ENCODE measurements around the gene KRT78.
"Not testable (repeated sequence)": the region's sequence is repeated elsewhere in the genome, so short reads cannot be mapped to it uniquely, and the experiment has no call there.

Gene KRT78, protein sequence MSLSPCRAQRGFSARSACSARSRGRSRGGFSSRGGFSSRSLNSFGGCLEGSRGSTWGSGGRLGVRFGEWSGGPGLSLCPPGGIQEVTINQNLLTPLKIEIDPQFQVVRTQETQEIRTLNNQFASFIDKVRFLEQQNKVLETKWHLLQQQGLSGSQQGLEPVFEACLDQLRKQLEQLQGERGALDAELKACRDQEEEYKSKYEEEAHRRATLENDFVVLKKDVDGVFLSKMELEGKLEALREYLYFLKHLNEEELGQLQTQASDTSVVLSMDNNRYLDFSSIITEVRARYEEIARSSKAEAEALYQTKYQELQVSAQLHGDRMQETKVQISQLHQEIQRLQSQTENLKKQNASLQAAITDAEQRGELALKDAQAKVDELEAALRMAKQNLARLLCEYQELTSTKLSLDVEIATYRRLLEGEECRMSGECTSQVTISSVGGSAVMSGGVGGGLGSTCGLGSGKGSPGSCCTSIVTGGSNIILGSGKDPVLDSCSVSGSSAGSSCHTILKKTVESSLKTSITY

DNA sequence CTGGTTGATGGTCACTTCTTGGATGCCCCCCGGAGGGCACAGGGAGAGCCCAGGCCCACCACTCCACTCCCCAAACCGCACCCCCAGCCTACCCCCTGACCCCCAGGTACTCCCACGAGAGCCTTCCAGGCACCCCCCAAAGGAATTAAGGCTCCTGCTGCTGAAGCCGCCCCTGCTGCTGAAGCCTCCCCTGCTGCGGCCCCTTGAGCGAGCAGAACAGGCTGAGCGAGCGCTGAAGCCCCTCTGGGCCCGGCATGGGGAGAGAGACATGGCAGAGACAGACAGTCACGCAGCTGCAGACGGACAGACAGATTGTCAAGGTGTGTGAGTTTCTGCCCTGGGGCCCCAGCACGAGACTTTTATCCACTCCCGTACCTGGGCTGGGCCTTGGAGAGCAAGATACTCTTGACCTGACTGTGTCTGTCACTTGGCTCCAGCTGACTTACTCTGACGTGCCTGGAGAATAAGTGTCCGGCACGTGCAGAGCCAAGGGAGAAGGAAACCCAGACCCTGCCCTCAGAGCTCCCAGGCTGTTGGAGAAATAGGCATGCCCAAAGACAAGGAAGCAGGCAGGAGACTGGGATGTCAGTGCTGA is at the start of gene KRT78:
KRT78 (minus strand) TSS at position 334 of the 595 bp plus-strand sequence; CDS start at position 270, 64 bp downstream.
- DNase-seq (ENCODE audit: extremely low spot score, insufficient read length, low read depth) (no peak), FAIRE-seq (no peak)

DNA sequence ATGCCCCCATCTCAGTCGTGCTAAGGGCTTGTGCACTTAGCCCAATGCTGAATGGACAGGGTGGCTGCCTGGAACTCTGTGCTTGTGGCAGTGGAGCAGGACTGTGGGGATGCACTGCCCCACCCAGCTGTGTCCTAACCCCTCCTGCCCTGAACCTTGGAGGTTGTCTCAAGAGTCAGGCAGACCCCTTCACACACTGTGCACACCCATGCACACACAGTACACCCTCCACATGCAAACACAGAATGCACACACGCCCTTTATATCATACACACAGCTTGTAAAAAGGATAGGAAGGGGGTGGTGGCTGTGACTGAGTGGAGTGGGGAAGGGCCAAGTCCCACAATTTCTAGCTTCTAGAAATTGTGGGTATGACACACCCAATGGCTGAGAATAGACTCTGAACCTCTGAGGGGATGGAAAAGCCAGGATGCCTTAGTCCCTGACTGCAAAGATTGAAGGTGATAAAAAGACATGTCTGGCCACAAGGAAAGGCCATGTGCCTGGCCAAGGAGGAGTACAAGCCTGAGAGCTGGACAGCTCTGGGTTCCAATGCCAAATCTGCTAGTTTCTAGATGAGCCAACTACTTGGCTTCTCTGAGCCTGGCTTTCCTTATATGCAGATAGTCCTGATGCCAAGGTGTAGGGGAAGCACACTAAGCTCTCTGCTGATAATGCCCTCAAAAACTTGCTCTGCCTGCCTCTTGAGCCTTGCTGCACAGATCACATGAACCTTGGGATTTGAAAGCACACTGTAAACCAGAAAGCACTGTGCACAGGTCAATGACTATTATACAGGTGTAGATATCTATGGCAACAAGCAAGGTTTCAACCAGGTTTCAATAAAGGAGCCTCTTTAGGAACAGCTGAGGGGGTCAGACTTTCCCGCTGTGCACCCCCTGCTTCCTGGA is 47.7 kb upstream of the KRT78 start:
- DNase-seq (ENCODE audit: extremely low spot score, insufficient read length, low read depth) (no peak), FAIRE-seq (no peak)

DNA sequence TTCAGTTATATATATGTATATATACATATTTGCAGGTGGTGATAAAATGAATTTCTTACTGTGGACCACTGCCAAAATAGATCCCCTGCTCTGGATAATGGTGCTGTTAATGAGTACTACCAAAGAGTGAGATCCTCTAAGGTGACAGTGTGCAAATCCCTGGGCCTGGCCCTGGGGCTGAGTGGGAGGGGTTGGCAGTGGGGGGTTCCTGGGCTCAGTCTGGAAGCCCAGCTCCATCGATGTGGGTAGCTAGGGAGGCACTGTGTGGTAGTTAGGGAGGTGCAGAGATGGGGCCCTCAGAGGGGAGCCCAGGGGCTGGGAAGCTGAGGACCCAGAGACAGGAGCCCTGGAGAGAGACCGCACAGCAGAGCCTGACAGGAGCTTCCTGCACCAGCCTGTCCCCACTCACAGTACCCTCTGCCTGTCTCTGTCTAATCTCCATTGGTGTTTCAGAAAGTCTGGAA is 47.0 kb upstream of the KRT78 start:
- DNase-seq (ENCODE audit: extremely low spot score, insufficient read length, low read depth) (no peak), FAIRE-seq (no peak)

DNA sequence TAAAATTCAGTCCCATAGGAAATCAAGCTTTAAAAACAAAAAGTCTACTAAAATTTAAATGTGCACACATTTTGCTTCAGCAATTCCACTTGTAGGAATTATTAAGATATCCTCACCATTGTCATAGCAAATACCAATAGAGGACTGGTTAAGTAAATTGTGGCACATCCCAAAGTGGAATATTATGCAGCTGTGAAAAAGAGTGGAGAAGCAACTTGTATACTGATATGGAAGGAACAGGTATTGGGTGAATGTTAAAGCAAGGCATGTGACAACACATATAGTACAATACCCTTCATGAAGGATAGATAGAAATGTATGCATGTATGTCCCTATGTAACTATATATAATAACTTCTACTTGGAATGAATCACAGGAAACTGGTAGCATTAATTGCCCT is 44.2 kb upstream of the KRT78 start:
- no peak for DNase-seq (ENCODE audit: extremely low spot score, insufficient read length, low read depth)
- FAIRE-seq: no peak

DNA sequence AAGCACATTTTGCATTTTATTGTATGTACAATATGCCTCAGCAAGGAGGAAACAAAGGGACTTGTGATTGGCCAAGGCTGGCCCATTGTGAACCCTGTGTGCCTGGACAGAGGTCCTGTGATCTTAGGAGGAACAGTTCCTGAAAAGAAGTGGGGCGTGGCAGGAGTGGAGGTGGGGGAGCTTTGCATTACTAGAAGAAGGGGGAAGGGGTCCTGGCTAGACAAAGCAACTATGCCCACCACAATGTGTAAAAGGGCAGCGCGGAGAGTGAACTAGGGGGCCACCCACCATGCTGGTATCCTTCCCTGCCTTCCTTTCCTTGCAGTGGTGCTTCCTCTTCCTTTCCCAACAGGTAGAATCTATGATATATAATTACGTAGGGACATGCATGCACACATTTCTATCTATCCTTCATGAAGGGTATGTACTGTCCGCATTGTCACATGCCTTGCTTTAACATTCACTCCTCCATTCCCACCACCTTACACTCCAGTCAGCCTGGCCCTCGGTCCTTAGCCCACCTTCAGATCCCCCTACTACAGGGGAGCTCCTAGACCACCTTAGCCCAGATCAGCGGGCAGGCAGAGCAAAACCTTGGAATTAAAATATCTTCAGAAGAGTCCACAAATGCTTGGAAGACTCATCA is 43.5 kb upstream of the KRT78 start:
- FAIRE-seq: no peak
- no peak for DNase-seq (ENCODE audit: extremely low spot score, insufficient read length, low read depth)

DNA sequence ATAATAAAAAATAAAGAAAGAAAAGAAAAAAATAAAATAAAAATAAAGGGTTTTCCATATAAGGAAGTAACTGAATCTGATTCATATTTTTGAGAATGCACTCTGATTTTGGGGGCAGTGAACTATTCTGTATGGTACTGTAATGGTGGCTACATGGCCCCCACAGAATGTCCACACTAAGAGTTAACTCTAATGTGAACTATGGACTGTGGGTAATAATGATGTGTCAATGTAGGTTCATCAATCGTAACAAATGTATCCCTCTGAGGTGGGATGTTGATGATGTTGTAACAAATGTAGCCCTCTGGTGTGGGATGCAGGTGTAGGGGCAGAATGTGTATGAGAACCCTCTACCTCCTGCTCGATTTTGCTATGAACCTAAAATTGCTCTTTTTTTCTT is 42.2 kb upstream of the KRT78 start:
- FAIRE-seq (no peak), DNase-seq (ENCODE audit: extremely low spot score, insufficient read length, low read depth) (no peak)

DNA sequence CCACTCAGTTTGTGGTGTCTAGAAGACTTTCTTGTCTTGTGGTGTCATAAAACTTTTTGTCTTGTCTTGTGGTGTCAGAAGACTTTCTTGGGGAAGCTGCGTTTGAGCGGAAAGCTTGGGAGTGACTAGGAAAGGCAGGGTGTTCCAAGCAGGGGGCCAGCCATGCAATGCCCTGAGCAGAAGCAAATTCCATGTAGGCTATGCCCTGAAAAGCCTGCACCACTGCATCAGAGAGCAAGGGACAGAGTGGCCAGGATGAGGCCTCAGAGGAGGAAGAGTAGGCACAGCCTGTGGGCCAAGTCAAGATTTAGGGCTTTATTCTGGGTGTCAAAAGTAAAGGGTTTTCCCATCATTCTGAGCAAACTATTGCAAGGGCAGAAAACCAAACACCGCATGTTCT is 41.6 kb upstream of the KRT78 start:
- no peak for FAIRE-seq
- DNase-seq (ENCODE audit: extremely low spot score, insufficient read length, low read depth): no peak

DNA sequence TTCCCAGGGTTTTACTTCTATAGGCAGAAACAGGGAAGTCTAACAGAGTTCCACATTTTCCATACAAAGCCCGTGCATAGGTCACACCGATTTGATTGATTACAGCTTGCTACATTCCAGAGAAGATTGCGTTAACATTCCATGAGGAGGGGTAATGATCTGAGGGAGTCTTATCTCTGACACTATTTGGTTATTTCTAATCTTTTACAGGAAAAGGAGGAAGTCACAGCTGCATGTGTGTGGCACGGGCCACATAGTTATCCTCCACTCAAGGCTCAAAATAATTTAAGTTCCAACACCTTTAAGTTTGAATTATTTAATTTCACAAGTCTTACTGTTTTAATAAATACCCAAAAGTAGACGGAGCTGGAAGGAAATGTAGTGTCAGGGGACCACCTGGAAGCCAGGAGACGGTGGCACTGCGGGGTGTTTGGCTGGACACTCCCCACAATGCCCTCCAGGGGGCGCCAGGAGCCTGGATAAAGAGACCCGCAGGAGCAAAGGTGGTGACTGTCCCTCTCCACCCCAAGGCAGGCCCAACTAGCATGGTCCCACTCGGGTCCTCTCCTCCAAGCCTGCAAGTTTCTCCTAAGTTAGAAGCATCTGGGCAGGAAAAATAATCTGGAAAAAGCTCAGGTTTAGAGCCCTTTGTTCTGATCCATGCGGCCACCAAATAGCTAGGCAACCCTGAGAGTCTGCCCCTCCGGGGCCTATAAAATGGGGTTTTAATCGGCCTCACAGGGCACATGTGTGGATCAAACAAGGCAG is 35.9 kb upstream of the KRT78 start:
- DNase-seq (ENCODE audit: extremely low spot score, insufficient read length, low read depth): no peak
- FAIRE-seq: no peak

DNA sequence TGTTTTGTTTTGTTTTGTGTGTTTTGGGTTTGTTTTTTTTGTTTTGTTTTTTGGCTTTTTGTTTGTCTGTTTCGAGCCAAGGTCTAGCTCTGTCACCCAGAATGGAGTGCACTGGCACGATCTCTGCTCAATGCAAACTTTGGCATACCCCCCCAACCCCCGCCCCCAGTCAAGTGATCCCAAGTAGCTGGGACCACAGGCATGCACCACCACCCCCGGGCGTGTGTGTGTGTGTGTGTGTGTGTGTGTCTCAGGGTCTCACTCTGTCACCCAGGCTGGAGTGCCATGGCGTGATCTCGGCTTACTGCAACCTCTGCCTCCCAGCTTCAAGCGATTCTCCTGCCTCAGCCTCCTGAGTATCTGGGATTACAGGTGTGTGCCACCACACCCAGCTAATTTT is 31.7 kb upstream of the KRT78 start:
- DNase-seq (ENCODE audit: extremely low spot score, insufficient read length, low read depth); FAIRE-seq: not testable (repeated sequence)

DNA sequence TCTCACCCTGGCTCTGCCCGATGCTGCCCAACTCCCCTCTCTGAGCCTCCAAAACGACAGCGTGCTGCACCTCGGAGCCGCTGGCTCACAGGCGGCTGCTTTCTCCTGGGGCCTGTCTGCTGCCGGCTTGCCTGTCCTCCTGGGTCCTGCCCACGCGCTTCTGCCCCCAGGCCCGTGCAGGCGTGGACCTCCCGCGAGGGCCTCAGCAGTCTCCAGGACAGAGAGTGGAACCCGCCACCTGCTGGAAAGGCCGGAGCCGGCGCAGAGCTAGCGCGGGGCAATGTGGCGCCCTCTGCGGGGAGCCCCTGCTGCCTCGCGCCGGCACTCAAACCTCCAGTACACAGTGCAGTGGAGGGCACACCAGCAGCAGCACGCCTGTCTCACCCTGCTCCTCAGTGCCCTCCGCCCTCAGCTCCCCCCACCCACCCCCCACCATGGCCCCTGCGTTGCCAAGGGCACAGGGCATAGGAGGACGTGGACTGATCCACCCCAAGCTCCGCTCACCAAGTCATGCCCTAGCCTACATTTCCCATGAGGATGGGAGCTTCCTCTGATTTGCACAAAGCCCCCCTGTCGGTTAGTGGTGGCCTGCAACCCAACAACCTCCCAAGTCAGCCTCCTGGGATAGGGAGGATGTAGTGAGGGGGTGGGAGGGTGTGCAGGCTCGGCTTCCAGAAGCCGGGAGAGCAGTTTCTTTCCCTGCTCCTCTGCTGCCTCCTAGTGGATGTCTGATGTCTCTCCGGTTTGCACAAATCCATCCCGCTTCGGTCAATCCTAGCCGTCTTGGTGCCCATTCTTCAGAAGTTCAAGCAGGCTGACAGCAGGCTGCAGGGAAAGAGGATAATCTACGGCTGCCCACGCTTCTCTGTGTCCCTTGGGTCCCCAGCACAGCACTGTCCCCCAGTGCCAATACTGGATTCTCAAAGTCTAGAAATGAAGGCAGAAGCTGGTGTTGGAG is 30.9 kb upstream of the KRT78 start:
- FAIRE-seq (peak; percentile 45), DNase-seq (ENCODE audit: extremely low spot score, insufficient read length, low read depth) (peak; percentile 28)

DNA sequence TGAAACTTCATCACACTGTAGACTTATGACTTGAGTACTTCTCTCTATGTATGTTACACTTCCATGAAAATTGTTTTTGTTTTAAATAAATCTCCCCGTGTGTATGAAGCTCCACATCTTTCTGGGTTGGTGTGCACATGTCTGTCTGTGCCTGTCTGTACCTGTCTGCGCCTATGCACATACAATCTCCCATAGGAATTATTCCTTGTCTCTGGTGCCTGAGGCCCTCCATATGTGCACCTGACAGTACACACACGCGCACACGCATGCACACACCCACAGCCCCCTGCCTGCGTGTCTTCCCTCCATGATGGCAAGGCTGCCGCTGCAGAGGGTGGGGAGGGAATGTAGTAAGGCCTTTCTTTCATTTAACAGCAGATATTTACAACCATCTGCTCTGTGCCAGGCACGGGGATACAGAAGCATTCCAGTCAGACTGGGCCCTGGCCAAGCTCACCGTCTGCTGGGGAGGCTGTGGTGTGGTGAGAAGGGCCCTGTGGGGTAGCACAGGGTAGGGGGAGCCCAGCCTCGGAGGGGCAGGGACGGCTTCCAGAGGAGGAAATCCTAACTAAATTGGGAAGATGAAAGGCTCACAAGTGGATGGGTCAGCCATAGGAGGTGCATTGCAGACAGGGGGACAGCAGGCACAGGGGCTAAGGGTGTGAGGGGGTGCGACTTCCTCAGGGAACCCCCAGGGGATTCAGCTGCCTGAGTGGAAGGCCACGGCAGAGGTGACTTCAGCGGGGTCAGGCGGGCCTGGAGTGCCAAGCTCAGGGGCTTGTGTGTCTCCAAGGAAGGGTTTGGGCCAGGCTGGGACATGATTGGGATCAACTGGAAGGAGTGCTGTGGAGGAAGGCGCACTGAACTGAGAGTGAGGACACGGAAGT is 30.0 kb upstream of the KRT78 start:
- FAIRE-seq (no peak), DNase-seq (ENCODE audit: extremely low spot score, insufficient read length, low read depth) (no peak)

DNA sequence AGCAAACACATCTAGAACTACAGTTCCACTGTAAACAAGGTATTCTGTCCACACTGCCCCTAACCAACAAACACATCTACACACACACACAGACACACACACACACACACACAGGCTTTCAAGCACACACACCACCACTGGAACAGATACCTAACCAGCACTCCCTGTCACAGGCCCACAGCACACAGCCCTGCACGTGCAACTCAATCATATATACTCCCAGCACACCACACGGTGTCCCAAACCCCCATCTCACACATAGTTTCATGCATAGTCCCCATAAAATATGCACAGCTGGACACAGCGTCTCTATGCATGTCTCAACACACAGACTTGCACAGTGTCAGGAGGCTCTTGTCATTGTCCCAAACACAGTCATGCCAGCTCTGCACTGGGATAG is 28.4 kb upstream of the KRT78 start:
- no peak for FAIRE-seq
- no peak for DNase-seq (ENCODE audit: extremely low spot score, insufficient read length, low read depth)

DNA sequence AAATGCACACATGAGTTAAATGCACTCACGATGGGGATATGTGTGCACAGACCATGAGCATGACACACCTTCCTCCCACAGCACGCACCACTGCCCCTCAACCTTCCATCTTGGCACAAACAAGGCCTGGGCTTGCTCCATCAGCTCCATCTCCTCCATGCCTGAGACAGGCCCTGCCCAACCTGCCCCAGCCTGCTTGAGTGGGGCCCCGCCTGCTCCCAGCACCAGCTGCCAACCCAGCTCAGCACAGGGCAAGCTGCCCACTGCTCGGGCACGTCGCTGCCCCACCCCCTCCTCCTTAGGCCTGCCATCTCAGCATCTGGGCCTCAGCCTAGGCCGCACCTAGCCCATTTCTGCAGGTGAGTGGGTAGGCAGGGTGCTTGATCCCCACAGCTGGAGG is 27.6 kb upstream of the KRT78 start:
- no peak for FAIRE-seq

DNA sequence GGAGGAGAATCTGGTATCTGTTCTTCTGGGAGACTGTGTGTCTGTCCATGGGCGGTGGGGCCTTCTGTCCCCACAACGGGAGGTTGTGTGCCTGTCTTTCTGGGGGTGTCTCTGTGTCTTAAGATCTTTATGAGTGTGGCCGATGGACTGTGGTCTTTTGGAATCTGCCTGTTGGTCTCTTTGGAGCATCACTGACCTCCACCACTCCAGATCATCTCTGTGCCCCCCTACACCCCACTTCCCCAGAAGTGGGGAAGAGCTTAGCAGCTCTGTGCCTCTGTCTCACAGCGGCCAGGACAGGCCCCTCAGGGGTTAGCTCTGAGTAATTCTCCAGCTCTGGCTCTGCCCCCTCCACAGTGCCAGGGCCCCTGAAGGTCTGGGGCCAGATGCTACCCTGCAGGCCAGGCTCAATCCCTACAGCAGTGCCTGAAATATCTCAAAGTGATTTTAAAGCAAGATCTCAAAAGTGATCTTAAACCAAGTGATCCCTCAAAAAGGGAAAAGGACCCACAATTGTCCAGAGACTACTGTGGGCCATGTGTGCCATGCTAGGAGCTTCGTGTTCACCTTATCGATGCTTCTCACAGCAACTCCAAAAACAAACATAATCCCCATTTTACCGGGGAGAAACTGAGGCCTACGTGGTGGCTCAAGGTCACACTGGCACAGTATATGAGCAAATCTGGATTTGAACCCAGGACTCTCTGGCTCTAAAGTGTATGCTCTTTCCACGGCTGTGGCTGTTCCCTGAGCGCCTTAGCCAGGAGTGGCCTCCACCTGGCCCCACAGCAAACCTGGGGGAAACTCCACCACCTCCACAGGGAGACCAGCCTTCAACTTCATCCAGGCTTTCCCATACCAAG is 26.0 kb upstream of the KRT78 start:
- FAIRE-seq (no peak), DNase-seq (ENCODE audit: extremely low spot score, insufficient read length, low read depth) (no peak)

More for the DNA sequence above, 27.6 kb upstream of the KRT78 start:
- no peak for DNase-seq (ENCODE audit: extremely low spot score, insufficient read length, low read depth)

DNA sequence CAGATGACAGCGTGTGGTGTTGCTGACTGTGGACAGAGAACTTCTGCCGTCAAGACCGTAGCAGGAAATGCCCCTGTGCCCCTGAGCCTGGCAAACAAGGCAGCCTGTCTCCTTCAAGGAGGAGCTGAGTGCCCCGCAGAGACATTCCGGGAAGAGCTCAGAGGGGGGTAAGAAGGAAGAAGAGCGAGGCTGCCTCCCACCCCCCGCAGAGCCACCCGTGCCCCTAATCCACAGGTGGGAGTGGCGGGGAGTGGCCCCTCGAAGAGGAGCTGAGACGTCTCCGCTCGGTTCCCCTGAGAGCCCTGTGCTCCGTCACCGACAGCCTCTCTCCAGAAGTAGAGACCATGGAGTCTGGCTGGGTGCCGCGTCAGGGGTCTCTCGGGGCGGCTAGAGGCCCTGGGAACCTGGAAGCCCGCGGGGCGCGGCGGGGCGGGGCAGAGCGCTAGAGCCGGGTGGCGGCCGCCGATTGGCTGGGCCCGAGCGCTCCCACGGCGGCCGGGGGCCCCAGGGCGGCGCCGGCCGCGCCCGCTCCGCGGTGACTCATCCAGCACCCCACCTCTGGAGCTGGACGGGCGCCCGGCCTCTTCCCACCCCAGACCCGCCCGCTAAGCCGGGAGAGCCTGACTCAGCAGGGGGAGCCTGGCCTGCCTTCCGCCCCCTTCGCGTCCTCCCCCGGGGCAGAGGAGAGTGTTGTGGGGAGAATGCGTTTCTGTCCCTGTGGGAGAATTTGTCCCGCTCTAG is 25.2 kb upstream of the KRT78 start:
- FAIRE-seq: no peak
- DNase-seq (ENCODE audit: extremely low spot score, insufficient read length, low read depth): no peak

DNA sequence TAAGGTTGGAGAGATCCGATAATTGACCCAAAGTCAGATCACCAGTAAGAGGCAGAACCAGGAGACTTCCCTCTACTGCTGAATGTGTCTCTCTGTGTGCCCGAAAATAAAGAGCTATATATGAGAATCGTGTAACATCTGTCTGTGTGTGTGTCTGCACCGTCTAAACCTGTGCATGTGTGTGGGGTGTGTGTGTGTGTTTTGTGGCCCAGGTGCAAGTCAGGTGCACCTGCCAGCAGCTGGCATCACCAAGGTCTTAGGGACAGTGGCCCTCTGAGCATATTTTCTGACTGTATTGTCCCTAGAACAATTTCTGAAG is 24.7 kb upstream of the KRT78 start:
- FAIRE-seq (no peak), DNase-seq (ENCODE audit: extremely low spot score, insufficient read length, low read depth) (no peak)
